Measurements from ENCODE around the gene ACTL10. TPM values are rescaled to one million over a fixed set of nuclear protein-coding genes. Genes with fewer than 3 reads are reported as not detected.

Gene ACTL10
- polyA plus RNA-seq (2013, experiment 1 of 2): not detected
- not detected for polyA plus RNA-seq (2013, experiment 2 of 2)

GRCh38 chr20:33666293-33667244 lies at the start of gene ACTL10:
Gene ACTL10 (plus strand): TSS chr20:33666943. CDS start chr20:33667498, 555 bp downstream.
- peaks cover 36% of the 10 kb centered on the region for H3K79me1 ChIP-seq (replicated peaks; ENCODE audit: low read length, poor library complexity, severe bottlenecking)
- no peak within 1 kb of the TSS for H3K18ac ChIP-seq (ENCODE audit: low read depth in 1 of 2, low read length in 2 of 2)
- H2BK5ac ChIP-seq (ENCODE audit: low read depth, low read length, poor library complexity, severe bottlenecking): no peak within 1 kb of the TSS
- 95% methylated on average over 50 of the region's 50 CpGs for WGBS
- H2AK5ac ChIP-seq (ENCODE audit: low read length, severe bottlenecking): no peak within 1 kb of the TSS
- H2BK120ac ChIP-seq (ENCODE audit: low read depth, low read length): no peak within 1 kb of the TSS
- H3K4me2 ChIP-seq (ENCODE audit: low read length, poor library complexity, severe bottlenecking): no peak within 1 kb of the TSS
- no peak for DNase-seq
- H4K91ac ChIP-seq (ENCODE audit: low read length): no peak within 1 kb of the TSS
- H3K14ac ChIP-seq (ENCODE audit: low read length in 2 of 2): no peak within 1 kb of the TSS
- H3K9me3 ChIP-seq (ENCODE audit: control insufficient read depth, low read length): no peaks in the 10 kb centered on the region
- no peak within 1 kb of the TSS for H3K23ac ChIP-seq (ENCODE audit: low read length in 2 of 2)
- peak within 1 kb of the TSS; percentile 87 for H3K9ac ChIP-seq (ENCODE audit: low read length)
- peak within 1 kb of the TSS in 1 of 2 experiments; percentile 75 for H3K4me3 ChIP-seq (ENCODE audit: insufficient read depth in 1 of 2, low read depth in 1 of 2, low read length in 2 of 2)
- H3K27ac ChIP-seq (ENCODE audit: low read length, poor library complexity, severe bottlenecking): no peak within 1 kb of the TSS
- peaks cover 53% of the 10 kb centered on the region for H3K4me1 ChIP-seq (ENCODE audit: control insufficient read depth, insufficient read depth, low read depth, low read length)
- H2BK12ac ChIP-seq (ENCODE audit: low read length in 2 of 2): no peak within 1 kb of the TSS
- peak within 1 kb of the TSS; percentile 12 for H2BK15ac ChIP-seq (ENCODE audit: low read depth, poor library complexity, severe bottlenecking)
- H3K27me3 ChIP-seq (ENCODE audit: control insufficient read depth in 1 of 2, insufficient read depth in 1 of 2, low read length in 2 of 2): no peaks in the 10 kb centered on the region
- peak within 1 kb of the TSS in 1 of 2 experiments; percentile 21 for H3K4ac ChIP-seq (ENCODE audit: low read depth in 1 of 2, low read length in 2 of 2)
- H2AFZ ChIP-seq (ENCODE audit: low read depth, low read length): no peak within 1 kb of the TSS
- no peak within 1 kb of the TSS for H4K8ac ChIP-seq (ENCODE audit: low read length)
- H3K36me3 ChIP-seq (ENCODE audit: control insufficient read depth in 1 of 2, insufficient read depth in 2 of 2, low read depth in 1 of 2, low read length in 2 of 2): peaks cover 33 to 61% of the 10 kb centered on the region in 2 experiments

GRCh38 chr20:33621717-33622400 lies 44.9 kb upstream of the ACTL10 start:
- Histone ChIP-seq H3K79me1 (replicated peaks; ENCODE audit: low read length, poor library complexity, severe bottlenecking) (peaks cover 1% of the 10 kb centered on the region), H2AFZ (ENCODE audit: low read depth, low read length) (no peak overlapping the region), H3K4me3 (ENCODE audit: insufficient read depth in 1 of 2, low read depth in 1 of 2, low read length in 2 of 2) (no peak overlapping the region), H4K8ac (ENCODE audit: low read length) (no peak overlapping the region), H3K27ac (ENCODE audit: low read length, poor library complexity, severe bottlenecking) (no peak overlapping the region), H4K91ac (ENCODE audit: low read length) (no peak overlapping the region), H3K4ac (ENCODE audit: low read depth in 1 of 2, low read length in 2 of 2) (no peak overlapping the region), H3K9ac (ENCODE audit: low read length) (no peak overlapping the region), H3K4me1 (ENCODE audit: control insufficient read depth, insufficient read depth, low read depth, low read length) (peaks cover 2% of the 10 kb centered on the region), H2BK5ac (ENCODE audit: low read depth, low read length, poor library complexity, severe bottlenecking) (no peak overlapping the region), H3K36me3 (ENCODE audit: control insufficient read depth in 1 of 2, insufficient read depth in 2 of 2, low read depth in 1 of 2, low read length in 2 of 2) (peaks cover 23 to 55% of the 10 kb centered on the region in 2 experiments), H3K14ac (ENCODE audit: low read length in 2 of 2) (no peak overlapping the region), H3K23ac (ENCODE audit: low read length in 2 of 2) (no peak overlapping the region), H3K27me3 (ENCODE audit: control insufficient read depth in 1 of 2, insufficient read depth in 1 of 2, low read length in 2 of 2) (no peaks in the 10 kb centered on the region), H2BK120ac (ENCODE audit: low read depth, low read length) (no peak overlapping the region), H2BK15ac (ENCODE audit: low read depth, poor library complexity, severe bottlenecking) (no peak overlapping the region), H2AK5ac (ENCODE audit: low read length, severe bottlenecking) (no peak overlapping the region), H3K4me2 (ENCODE audit: low read length, poor library complexity, severe bottlenecking) (no peak overlapping the region), H3K9me3 (ENCODE audit: control insufficient read depth, low read length) (no peaks in the 10 kb centered on the region), H2BK12ac (ENCODE audit: low read length in 2 of 2) (no peak overlapping the region), H3K18ac (ENCODE audit: low read depth in 1 of 2, low read length in 2 of 2) (no peak overlapping the region)
- 98% methylated on average over 3 of the region's 4 CpGs for WGBS
- no peak for DNase-seq

- Histone ChIP-seq H3K9me3 (ENCODE audit: control insufficient read depth, low read length) (no peaks in the 10 kb centered on the region), H3K9ac (ENCODE audit: low read length) (no peak overlapping the region), H3K79me1 (replicated peaks; ENCODE audit: low read length, poor library complexity, severe bottlenecking) (peaks cover 1% of the 10 kb centered on the region), H3K14ac (ENCODE audit: low read length in 2 of 2) (no peak overlapping the region), H2BK120ac (ENCODE audit: low read depth, low read length) (no peak overlapping the region), H3K4ac (ENCODE audit: low read depth in 1 of 2, low read length in 2 of 2) (no peak overlapping the region), H2AK5ac (ENCODE audit: low read length, severe bottlenecking) (no peak overlapping the region), H3K4me1 (ENCODE audit: control insufficient read depth, insufficient read depth, low read depth, low read length) (peaks cover 2% of the 10 kb centered on the region), H3K27me3 (ENCODE audit: control insufficient read depth in 1 of 2, insufficient read depth in 1 of 2, low read length in 2 of 2) (no peaks in the 10 kb centered on the region), H3K18ac (ENCODE audit: low read depth in 1 of 2, low read length in 2 of 2) (no peak overlapping the region), H4K8ac (ENCODE audit: low read length) (no peak overlapping the region), H2BK15ac (ENCODE audit: low read depth, poor library complexity, severe bottlenecking) (no peak overlapping the region), H2BK12ac (ENCODE audit: low read length in 2 of 2) (no peak overlapping the region), H4K91ac (ENCODE audit: low read length) (no peak overlapping the region), H3K4me3 (ENCODE audit: insufficient read depth in 1 of 2, low read depth in 1 of 2, low read length in 2 of 2) (no peak overlapping the region), H3K4me2 (ENCODE audit: low read length, poor library complexity, severe bottlenecking) (no peak overlapping the region), H3K36me3 (ENCODE audit: control insufficient read depth in 1 of 2, insufficient read depth in 2 of 2, low read depth in 1 of 2, low read length in 2 of 2) (peaks cover 26 to 53% of the 10 kb centered on the region in 2 experiments), H2AFZ (ENCODE audit: low read depth, low read length) (no peak overlapping the region), H2BK5ac (ENCODE audit: low read depth, low read length, poor library complexity, severe bottlenecking) (no peak overlapping the region), H3K27ac (ENCODE audit: low read length, poor library complexity, severe bottlenecking) (no peak overlapping the region), H3K23ac (ENCODE audit: low read length in 2 of 2) (no peak overlapping the region)
- 97% methylated on average over 9 of the region's 10 CpGs for WGBS
- no peak for DNase-seq
These were observed 43.9 kb upstream of the ACTL10 start for GRCh38 chr20:33622705-33623365.

All from mesenchymal stem cell (in vitro differentiated cells and primary cell).